SHP77 (cell line): ENCODE results near the gene PRUNE1.
A peak's percentile ranks its signal among the peaks of the same experiment; 100 is the strongest.

Experiments
- DNase-seq, 2 experiments: peaks; one replicate each; lab custom pipeline; 2025; lab: John Stamatoyannopoulos, UW

Gene PRUNE1

DNA sequence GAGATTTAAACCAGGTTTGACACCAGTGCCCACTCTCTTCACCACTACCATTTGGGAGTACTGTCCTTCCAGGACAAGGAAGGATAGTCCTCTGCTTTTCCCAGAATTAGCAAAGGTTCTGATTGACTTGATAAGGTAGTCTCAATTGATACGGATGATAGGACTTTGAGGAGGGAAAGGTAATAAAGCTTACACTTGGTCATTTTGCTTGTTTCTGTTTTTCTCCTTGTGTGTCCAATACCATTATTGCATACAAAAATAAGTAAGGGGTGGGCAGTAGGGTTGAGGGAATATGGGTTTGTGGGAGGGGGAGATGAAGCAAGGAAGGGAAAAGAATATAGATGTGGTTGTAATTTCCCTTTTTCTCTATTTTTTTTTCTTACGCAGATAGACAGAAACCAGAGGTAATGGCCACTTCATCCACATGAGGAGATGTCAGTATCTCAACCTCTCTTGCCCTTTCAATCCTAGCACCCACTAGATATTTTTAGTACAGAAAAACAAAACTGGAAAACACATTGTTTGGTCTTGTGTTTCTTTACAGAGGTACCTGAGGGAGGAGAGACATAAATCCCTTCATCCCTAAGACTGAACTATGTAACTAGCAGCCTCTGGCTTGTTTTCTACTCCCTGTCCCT, 41.9 kb downstream of the PRUNE1 start:
- no peak for DNase-seq

DNA sequence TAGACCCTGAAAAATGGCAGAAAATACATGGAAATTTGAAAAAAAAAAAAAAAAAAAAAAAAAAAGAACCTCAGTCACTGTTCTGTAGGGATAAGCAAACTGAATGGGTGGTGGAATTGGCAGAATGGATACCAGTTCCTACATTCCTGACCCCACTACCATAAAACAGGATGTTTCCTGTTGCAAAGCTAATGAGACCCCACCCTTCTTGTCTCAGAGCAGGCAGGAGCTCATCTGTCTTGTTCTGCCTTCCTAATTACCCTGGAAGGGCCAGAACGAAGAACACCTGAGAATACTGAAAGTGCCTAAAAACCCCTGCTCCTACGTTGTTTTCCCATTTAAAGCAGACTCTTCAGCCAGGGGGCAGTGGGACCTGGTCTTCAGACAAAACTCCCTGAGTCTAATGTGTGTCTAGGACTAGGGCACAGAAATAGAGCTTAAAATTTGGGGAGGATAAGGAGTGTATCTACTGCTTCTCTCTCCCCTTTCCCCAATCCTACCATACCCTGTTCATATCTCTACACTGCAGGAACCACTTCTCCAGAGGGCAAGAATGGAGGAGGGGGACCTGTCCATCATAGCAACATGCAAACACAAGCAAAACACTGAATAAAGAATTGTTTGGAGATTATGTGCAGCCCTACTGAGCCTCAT, 43.2 kb downstream of the PRUNE1 start:
- no peak for DNase-seq

DNA sequence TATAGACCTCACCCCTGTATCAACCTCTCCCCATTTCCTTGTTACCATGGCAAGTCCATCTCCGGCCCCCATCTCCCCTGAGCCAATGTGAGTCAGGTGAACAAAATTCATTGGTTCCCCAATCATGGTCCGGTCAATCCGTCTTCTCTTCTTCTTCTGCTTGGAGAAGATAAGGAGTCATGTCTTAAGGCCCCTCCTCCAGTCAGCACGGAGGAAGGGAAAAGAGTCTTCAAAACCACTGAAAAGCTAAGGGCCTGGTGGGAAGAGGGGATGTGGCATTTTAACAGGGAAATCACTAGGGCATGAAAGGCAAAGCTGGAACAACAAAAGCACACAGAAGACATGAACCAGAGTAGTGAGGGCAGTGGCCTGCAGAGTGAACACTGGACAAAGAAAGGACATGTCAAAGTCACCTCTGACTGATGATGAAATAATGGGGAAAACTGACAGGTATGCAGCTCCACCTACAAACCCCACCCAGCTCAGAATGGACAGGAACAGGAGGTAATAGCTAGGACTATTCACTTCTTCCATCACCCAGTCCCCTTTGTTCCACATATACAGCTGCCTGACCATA, 46.8 kb downstream of the PRUNE1 start:
- no peak for DNase-seq

DNA sequence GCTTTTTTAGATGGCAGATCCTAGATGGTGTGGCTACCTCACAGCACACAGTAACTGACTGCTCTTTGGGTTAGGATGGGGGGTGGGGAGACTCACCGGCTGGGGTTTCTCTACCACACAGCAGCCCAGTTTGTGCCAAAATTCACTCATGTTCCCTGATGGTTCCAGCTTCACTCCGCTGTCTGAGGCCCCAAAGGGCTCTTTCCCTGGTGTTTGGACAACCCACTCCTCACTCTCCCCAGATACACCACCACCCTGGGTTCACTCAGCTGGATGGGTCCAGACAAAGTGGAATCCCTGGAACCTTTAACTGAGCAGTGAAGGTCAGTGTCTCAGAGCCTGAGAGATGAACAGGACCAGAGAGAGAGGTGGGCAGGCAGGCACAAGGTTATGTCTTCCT, 47.3 kb downstream of the PRUNE1 start:
- DNase-seq = no peak

DNA sequence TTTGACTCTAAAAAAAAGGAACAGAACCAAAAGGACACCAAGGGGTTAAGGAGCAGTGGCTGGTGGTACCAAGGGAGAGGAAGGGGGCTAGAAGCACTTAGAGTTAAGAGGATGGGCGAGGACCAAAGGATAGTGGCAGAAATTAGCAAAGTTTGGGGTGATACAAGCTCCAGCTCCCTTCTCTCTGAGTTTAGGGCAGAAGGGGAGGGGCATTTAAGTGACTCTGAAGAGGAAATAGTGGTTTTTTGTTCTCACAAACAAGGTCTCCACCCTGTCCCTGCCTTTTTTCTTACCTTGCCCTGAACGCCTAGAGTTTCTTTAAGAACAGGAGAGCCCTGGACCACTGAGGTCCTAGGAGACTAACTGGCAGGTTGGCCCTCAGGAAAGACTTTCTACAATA, 47.9 kb downstream of the PRUNE1 start:
- DNase-seq = no peak

DNA sequence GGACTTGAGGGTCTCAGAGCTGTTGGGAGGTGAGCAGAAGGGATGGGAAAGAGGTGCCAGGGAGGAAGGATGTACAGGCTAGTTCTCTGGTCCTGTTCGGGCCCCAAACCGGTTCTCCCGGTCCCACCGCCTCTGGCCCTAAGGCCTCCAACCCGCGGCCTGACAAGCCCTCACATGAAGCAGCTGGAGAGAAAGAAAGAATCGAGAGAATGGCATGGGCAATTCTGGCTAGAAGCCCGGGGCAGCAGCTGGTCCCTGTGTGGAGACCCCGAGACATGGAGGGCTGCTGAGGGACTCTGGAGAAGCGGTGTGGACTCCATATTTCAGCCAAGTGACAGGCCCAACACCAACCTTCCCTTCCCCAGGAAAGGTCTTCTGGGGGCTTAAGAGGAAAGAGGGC, 50.4 kb downstream of the PRUNE1 start:
- peak; percentile 24 to 67 for DNase-seq

DNA sequence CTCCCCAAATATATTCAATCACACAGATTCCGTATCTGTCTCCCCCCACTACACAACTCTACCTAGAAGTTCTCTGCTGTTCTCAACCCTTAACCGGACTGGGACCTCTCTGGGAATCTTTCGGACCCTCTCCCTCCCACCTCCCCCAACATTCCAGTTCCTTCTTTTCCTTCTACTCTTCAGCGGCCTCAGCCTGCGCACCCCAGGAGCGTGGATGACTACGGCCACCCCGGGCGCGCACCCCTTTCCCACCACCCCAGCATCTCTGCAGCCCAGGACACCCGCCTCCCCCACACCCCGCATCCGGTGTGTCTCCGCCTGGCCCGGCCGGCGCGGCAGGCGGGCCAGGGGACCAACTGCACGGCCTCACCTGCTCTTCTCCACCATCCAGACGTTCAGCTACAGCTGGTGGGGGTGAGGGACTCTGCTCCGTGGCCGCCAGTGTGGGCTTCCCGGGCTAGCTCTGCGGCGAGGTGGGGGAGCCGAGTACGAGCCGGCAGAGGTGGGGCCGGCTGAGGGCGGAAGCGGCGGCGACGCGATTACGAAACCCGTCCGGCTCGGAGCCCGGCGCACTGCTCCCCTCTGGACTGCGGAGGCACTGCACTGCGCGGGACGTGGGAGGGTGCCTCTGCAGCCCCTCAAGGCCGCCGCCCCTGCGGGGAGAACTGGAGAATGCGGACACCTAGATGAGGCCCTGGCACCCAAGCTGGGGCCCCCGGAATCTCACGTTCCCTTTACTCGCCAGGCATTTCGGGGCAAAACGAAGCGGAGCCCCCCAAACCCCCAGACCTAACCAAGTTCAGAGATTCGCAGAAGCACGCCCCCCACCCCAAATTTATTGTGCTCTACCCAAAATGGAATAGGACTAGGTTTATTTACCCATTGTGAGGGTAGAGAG, 51.1 kb downstream of the PRUNE1 start, which contains the start of gene CDC42SE1:
Gene CDC42SE1, minus strand, starts transcription at position 514 of the 898 bp plus-strand sequence. CDS start 3,892 bp downstream, outside the sequence.
- DNase-seq = peak; percentile 93 to 96

DNA sequence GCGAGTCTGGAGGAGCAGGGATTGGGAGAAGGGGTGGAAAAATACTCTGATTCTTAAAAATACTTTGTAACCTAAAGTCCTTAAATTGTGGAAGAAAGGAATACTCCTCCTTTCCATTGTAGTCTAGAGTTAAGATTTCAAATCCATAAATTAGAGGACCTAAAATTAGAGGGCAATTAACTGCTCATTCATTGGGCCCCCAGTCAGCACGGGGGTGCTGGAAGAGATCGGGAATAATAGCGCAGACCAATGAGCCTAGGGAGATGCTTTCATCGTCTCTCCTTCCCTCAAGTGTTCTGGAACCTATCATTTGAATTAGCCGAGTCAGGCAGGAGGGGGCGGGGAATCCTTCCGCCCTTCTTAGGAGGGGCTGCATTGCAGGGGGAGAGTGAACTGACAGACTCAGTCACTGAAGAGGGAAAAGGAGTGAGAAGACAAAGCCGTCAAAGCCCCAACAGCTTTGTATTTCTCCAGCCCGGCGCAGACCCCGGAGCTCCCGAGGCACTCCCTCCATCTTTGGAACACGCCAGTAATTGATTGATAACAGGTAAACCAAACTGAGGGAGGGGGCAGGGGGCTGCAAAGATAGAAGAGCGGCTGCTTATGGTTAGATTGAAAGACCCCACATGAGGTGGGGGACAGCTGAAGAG, 51.9 kb downstream of the PRUNE1 start, which contains the start of gene MLLT11:
Gene MLLT11, plus strand, starts transcription at position 391 of the 650 bp plus-strand sequence. CDS start 6,828 bp downstream, outside the sequence.
- peak; percentile 87 to 90 for DNase-seq

DNA sequence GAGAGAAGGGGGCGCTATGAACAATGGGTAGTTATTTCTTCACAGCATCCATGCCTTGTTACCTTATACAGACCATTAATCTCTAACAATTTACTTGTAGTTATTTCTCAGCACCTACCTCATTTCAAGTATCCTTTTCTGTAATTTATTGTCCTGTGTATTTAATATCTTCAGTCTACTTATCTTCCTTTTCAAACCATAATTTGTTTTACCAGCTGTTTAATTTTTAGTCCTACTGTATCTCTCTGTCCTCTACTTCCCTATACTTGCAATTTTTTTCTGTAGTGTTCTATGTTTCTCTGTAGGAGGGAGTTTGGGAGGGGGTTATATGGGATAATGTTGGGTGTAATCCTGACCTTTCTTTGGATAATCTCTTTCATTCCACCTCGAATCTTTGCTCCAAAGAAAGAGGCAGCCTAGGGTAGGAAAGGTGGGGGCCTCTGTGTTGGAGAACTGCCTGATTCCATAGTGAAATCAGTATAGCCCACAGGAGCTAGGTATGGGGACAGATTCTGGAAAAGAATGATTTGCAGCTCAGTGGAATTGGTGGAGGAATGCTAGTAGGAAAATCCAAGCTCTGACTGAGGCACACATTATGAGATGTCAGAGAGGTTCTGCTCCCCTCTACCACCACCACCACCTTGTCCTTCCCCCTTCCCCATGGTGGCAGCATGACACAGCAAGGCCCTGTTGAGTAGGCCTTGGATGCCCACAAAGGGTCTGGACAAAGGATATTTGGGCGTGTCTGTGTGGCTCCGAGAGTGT, 52.6 kb downstream of the PRUNE1 start:
- DNase-seq = peak; percentile 78 to 82

DNA sequence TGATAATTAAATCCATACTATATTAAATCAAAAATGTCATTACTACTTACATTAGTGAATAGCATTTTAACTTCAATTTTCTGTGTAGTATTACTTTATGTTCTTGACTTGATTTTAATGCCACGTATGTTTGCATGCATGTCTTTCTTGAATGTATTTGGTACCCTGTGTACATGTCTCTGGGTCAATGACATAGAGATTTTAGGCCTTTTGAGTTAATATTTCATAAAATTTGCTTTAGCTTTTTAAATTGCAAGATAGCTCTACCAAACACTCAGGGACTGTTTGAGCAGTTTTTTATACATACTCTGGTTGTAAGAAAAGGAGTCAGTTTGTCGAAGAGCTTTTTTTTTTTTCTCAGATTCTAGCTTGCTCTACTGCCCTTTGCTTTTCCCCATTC, 53.5 kb downstream of the PRUNE1 start:
- DNase-seq = no peak

DNA sequence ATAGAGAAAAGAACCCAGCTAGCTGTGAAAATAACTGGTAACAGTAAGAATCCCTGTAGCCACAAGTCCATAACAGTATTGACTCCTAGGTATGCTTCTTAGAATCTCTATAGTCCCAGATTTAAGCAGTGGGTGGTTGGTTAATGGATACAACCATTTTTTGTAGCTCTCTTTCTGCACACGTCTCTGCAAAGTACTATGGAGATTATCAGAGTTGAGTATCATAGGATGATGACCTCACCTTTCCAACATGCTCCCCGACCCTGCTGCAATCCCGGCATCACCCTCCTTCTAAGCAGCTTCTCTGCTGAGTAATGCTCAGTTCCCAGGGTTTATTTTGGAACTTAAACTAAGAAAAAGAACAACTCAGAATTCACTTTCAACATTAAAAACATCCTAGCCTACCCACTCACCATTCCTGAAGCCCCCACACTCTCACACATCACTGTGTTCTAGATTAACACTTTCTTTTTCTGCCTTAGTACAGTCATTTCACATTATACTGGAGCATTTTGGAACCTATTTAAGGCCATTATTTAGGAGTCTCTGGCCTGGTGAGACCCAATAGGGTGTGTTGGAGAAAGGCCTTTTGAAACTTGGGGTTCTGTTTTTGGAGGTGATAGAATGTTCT, 54.6 kb downstream of the PRUNE1 start:
- no peak for DNase-seq

DNA sequence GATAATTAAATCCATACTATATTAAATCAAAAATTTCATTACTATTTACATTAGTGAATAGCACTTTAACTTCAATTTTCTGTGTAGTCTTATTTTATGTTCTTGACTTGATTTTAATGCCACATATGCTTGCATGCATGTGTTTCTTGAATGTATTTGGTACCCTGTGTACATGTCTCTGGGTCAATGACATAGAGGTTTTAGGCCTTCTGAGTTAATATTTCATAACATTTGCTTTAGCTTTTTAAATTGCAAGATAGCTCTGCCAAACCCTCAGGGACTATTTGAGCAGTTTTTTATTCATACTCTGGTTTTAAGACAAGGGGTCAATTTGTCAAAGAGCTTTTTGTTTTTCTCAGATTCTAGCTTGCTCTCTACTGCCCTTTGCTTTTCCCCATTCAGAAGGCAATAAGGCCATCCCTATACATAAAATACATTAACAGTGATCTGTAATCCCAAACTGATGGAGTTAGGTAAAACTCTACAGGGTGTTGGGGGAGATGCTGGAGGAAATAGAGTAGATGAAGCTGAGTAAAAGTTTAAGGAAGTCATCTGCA, 56.9 kb downstream of the PRUNE1 start:
- no peak for DNase-seq

DNA sequence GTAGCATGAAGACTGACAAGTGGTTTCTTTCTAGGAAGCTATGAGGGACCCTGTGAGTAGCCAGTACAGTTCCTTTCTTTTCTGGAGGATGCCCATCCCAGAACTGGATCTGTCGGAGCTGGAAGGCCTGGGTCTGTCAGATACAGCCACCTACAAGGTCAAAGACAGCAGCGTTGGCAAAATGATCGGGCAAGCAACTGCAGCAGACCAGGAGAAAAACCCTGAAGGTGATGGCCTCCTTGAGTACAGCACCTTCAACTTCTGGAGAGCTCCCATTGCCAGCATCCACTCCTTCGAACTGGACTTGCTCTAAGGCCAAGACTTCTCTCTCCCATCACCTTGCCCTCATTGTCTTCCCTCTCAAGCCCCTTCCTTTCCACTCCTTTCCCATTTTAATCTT, 58.9 kb downstream of the PRUNE1 start:
- no peak for DNase-seq

DNA sequence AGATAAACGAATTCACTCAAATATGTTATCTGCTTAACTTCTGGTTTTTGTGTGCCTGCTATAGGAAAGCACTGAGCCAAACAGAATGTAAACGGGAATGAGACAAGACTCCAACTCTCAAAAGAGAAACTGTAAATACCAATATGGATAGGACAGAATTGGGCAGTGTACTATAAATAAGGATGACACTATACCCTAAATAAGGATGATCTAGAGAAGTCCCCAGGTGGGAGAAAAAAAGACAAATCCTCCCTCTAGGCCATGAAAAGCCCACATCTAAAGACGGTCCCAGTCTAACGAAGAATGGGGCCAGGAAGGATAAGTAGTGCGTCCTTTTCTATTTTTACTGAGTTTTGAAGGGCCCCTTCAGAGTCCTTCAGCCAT, 60.8 kb downstream of the PRUNE1 start:
- no peak for DNase-seq

DNA sequence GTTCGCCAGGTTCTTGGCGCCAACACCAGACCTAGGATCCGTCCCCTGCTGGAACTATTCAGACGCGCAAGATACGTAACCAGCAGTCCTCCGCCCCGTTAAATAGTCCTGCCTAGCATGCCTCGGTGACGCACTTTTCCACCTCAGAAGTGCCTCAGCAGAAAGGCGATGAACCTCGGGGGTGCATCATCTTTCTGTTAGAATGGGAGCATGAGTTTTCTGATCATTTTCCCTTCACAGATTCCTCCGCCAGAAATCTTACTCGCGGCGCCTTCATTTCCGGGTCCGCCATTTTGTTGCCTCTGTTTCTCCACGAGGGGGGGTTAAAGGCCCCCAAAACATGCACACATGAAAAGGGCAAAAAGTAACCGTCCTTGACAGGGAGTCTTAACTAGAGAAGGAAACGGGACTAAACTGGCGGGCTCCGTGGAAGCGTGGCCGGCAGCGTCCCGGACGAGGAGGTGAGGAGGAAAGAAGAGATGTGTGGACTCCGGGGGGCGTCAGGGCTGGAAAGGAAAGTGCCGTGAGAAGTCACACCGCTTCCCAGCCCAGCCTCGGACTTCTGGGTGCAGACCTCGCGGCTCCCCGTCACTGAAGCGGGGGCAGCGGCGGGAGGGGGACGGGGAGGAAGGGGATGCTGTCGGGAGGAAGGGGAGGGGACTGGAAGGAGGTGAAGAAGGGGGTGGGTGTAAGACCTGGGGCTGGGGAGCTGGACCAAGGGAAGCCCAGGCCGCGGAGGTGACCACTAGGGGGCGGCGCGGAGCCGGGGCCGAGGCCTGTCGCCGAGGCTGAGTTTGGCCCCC, 62.4 kb downstream of the PRUNE1 start, which contains the start of gene GABPB2:
Gene GABPB2, plus strand, starts transcription at position 288 of the 803 bp plus-strand sequence. CDS start 17,429 bp downstream, outside the sequence.
- peak in 1 of 2 experiments; percentile 23 for DNase-seq

DNA sequence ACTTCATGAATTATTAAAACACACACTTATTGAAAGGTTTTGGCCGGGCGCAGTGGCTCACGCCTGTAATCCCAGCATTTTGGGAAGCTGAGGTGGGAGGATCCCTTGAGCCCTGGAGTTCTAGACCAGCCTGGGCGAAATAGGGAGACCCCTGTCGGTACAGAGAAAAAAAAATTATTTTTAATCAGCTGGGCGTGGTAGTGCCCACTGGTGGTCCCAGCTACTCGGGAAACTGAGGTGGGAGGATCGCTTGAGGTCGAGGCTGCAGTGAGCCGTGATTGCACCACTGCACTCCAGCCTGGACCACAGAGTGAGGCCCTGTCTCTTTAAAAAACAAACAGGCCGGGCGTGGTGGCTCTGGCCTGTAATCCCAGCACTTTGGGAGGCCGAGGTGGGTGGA, 64.0 kb downstream of the PRUNE1 start:
- no peak for DNase-seq
